Tibial nerve (tissue), 3 donors: ENCODE measurements around the gene SHROOM3.
A peak's percentile ranks its signal among the peaks of the same experiment; 100 is the strongest.

Experiments used
- CTCF ChIP-seq, 5 experiments: fragments of 200-600 bp in 3 of 5; fragments of 450-650 bp in 2 of 5; sonication (generic) in 3 of 5; IDR thresholded peaks; one replicate each; pipeline ENCODE4 v1.5.1; 2016 to 2019; ENCODE audit warnings: antibody characterized with exemption in 5 of 5, mild to moderate bottlenecking in 3 of 5, moderate library complexity in 2 of 5
- POLR2A ChIP-seq, 2 donors: fragments of 450-650 bp; IDR thresholded peaks; one replicate each; pipeline ENCODE4 v1.6.1; 2017; ENCODE audit warnings: antibody characterized with exemption in 2 of 2, mild to moderate bottlenecking in 2 of 2, moderate library complexity in 2 of 2

DNA sequence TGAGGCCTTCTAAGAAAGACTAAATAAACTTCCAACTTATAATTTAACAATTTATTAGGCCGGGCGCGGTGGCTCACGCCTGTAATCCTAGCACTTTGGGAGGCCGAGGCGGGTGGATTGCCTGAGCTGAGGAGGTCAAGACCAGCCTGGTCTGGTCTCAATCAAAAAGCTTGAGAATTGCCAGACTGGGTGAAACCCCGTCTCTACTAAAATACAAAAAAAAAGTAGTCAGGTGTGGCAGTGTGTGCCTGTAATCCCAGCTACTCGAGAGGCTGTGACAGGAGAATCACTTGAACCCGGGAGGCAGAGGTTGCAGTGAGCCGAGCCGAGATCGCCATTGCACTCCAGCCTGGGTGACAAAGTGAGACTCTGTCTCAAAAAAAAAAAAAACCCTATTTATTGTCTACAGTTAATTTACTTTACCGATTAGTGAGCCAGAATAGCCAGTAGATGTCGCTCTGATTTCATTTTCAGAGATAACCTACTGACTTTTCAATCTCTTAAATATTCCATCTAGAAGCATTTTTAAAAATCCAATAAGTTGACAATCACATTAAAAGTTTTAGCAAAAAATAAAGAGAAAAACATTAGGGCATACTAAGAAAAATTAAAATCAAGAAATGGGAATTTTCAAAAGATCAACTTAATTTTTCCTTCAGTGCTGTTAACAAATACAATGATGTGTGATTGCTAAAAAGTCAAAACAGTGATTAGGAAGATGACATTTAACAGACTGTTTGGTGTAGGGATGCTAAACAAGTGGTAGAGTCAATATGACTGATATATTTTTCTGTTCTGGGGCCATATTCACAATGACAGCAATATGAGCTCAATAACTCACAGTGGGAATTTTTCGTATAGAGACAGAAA, 4.3 kb upstream of the SHROOM3 start:
- peak; percentile 49 to 67 (median 65) for TF ChIP-seq CTCF (IDR thresholded peaks at IDR 0.05)
- no peak for TF ChIP-seq POLR2A (IDR thresholded peaks at IDR 0.05)
